ENCODE measurements around the gene EEPD1. TPM values are rescaled to one million over a fixed set of nuclear protein-coding genes. Genes with fewer than 3 reads are reported as not detected.

EEPD1 gene
- polyA plus RNA-seq, 1 of the 3 experiments (the other 2 are of a cell fraction) = 5.0 TPM

GRCh38 chr7:36236073-36236472 is 83.0 kb downstream of the EEPD1 start:
- Histone ChIP-seq H3K79me2 (ENCODE audit: insufficient read depth) (no peaks in the 10 kb centered on the region), H3F3A (replicated peaks; ENCODE audit: insufficient read depth) (no peaks in the 10 kb centered on the region), H4K20me1 (ENCODE audit: insufficient read depth) (no peaks in the 10 kb centered on the region), H3K9me3 (no peaks in the 10 kb centered on the region), H3K9ac (no peak overlapping the region), H2AFZ (ENCODE audit: low read depth) (no peak overlapping the region), H3K4me1 (ENCODE audit: control insufficient read depth in 1 of 2, insufficient read depth in 2 of 2, low read depth in 1 of 2, low read length in 1 of 2) (peaks cover 0 to 4% of the 10 kb centered on the region in 2 experiments; a peak in 1 of 4 replicates), H3K27ac (ENCODE audit: low read depth in 2 of 2, low read length in 1 of 2) (no peak overlapping the region), H3K4me3 (ENCODE audit: low read depth in 2 of 2, low read length in 1 of 2) (no peak overlapping the region), H3K9me2 (no peaks in the 10 kb centered on the region), H3K36me3 (replicated peaks in 1 of 2; ENCODE audit: control insufficient read depth in 1 of 2, insufficient read depth in 2 of 2, low read length in 1 of 2) (no peaks in the 10 kb centered on the region), H3K27me3 (ENCODE audit: insufficient read depth) (no peaks in the 10 kb centered on the region), H3K4me2 (no peak overlapping the region)
- TF ChIP-seq YY1 (IDR thresholded peaks at IDR 0.05; ENCODE audit: low read depth) (no peak), REST (IDR thresholded peaks at IDR 0.05; ENCODE audit: low read depth, low read length) (no peak), MEF2A (IDR thresholded peaks at IDR 0.05; ENCODE audit: borderline replicate concordance, low read depth) (no peak), USF1 (IDR thresholded peaks at IDR 0.05; ENCODE audit: borderline replicate concordance, low read depth) (no peak), RXRA (IDR thresholded peaks at IDR 0.05; ENCODE audit: borderline replicate concordance, low read depth) (no peak), RFX5 (IDR thresholded peaks at IDR 0.05; ENCODE audit: low read length) (no peak), GABPA (IDR thresholded peaks at IDR 0.05; ENCODE audit: low read depth) (no peak), GATA2 (CRISPR knock-in tag; IDR thresholded peaks at IDR 0.05) (no peak), SIN3A (IDR thresholded peaks at IDR 0.05; ENCODE audit: borderline replicate concordance, low read depth, low read length) (no peak), TCF12 (IDR thresholded peaks at IDR 0.05) (no peak)
- 97% methylated on average over 39 of the region's 39 CpGs for WGBS (ENCODE audit: low lambda C conversion rate)
- DNase-seq = no peak
- POLR2A ChIA-PET = interaction anchor here (0.6 kb wide), 1 partner anchor 52 kb away, joined by 3 read pairs; no protein-coding TSS in a partner anchor
- CTCF ChIA-PET = interaction anchor here (0.7 to 1.3 kb wide), 4 partner anchors 10 to 83 kb away, joined by 3 read pairs; no protein-coding TSS in a partner anchor

GRCh38 chr7:36238138-36238537 is 85.1 kb downstream of the EEPD1 start:
- DNase-seq = no peak
- H3K9ac ChIP-seq = no peak overlapping the region
- TF ChIP-seq RCOR1 (IDR thresholded peaks at IDR 0.05; ENCODE audit: low read length) (no peak), MXI1 (IDR thresholded peaks at IDR 0.05; ENCODE audit: low read depth, low read length) (no peak), TAF1 (IDR thresholded peaks at IDR 0.05; ENCODE audit: borderline replicate concordance, low read depth, low read length) (no peak), TEAD4 (IDR thresholded peaks at IDR 0.05; ENCODE audit: borderline replicate concordance, insufficient read depth) (no peak), NFIC (IDR thresholded peaks at IDR 0.05; ENCODE audit: borderline replicate concordance) (no peak), FOXJ3 (CRISPR knock-in tag; IDR thresholded peaks at IDR 0.05) (no peak), FOXM1 (IDR thresholded peaks at IDR 0.05; ENCODE audit: low read depth) (no peak), USF2 (IDR thresholded peaks at IDR 0.05; ENCODE audit: borderline replicate concordance, low read depth, low read length) (no peak), RXRA (IDR thresholded peaks at IDR 0.05; ENCODE audit: borderline replicate concordance, low read depth) (no peak), SIN3A (IDR thresholded peaks at IDR 0.05; ENCODE audit: borderline replicate concordance, low read depth, low read length) (no peak), PBX3 (IDR thresholded peaks at IDR 0.05) (no peak), USF1 (IDR thresholded peaks at IDR 0.05; ENCODE audit: borderline replicate concordance, low read depth) (no peak), TCF12 (IDR thresholded peaks at IDR 0.05) (no peak)

More at GRCh38 chr7:36238138-36238537, 85.1 kb downstream of the EEPD1 start:
- H3K4me1 ChIP-seq (ENCODE audit: control insufficient read depth in 1 of 2, insufficient read depth in 2 of 2, low read depth in 1 of 2, low read length in 1 of 2) = no peaks in the 10 kb centered on the region; a peak in 1 of 4 replicates
- no peaks in the 10 kb centered on the region for H3K79me2 ChIP-seq (ENCODE audit: insufficient read depth)
- H3F3A ChIP-seq (replicated peaks; ENCODE audit: insufficient read depth) = no peaks in the 10 kb centered on the region
- no peaks in the 10 kb centered on the region for H3K9me2 ChIP-seq
- ChIA-PET POLR2A (no interaction called here), CTCF (interaction anchor here (1.1 kb wide), 1 partner anchor 15 kb away, joined by 3 read pairs; no protein-coding TSS in a partner anchor)
- H4K20me1 ChIP-seq (ENCODE audit: insufficient read depth) = no peaks in the 10 kb centered on the region
- no peak overlapping the region for H2AFZ ChIP-seq (ENCODE audit: low read depth)
- 95% methylated on average over 2 of the region's 2 CpGs for WGBS (ENCODE audit: low lambda C conversion rate)
- no peak overlapping the region for H3K27ac ChIP-seq (ENCODE audit: low read depth in 2 of 2, low read length in 1 of 2)
- H3K36me3 ChIP-seq (replicated peaks in 1 of 2; ENCODE audit: control insufficient read depth in 1 of 2, insufficient read depth in 2 of 2, low read length in 1 of 2) = no peaks in the 10 kb centered on the region
- H3K27me3 ChIP-seq (ENCODE audit: insufficient read depth) = no peaks in the 10 kb centered on the region
- H3K9me3 ChIP-seq = no peaks in the 10 kb centered on the region
- H3K4me2 ChIP-seq = no peak overlapping the region
- no peak overlapping the region for H3K4me3 ChIP-seq (ENCODE audit: low read depth in 2 of 2, low read length in 1 of 2)

Data from SK-N-SH (cell line).